Activated T-helper 9 cell treated with anti-CD3 and anti-CD28 coated beads, Interleukin-2, amount 50 U/mL, for 16 hours (primary cell): ENCODE measurements around the gene CDKN1B.

Source experiments
- DNase-seq: peaks from one replicate; pipeline ENCODE4 v3.0.0-alpha.2; 2020; ENCODE audit warnings: low read depth

The CDKN1B gene

GRCh38 chr12:12759234-12759915 is 42.2 kb downstream of the CDKN1B start:
- no peak for DNase-seq

GRCh38 chr12:12764824-12765223 is 47.7 kb downstream of the CDKN1B start:
- DNase-seq: no peak

DNA sequence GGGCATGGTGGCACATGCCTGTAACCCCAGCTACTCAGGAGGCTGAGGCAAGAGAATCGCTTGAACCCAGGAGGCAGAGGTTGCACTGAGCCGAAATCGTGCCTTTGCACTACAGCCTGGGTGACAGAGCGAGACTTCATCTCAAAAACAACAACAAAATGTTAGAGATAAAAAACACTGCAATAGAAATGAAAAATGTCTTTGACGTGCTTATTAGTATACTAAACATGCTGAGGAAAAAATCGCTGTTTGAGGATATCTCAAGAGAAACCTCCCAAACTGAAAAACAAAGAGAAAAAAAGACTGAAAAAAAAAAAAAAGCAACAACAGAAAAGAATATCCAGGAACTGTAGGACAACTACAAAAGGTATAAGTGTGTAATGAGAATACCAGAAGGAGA is 53.1 kb downstream of the CDKN1B start:
- no peak for DNase-seq
